Smooth muscle cell (in vitro differentiated cells): ENCODE data around the gene SORCS3. TPM values are rescaled to one million over a fixed set of nuclear protein-coding genes. Genes with fewer than 3 reads are reported as not detected.

Source experiments
- DNase-seq: peaks from one replicate; lab custom pipeline; 2025; ENCODE audit not compliant: unreplicated experiment; lab: John Stamatoyannopoulos, UW
- H2AFZ ChIP-seq: fragments of 200-600 bp; sonication (generic); 2 replicates; pipeline ENCODE4 v1.6.0; 2016; ENCODE audit warnings: antibody characterized with exemption, low read depth, mild to moderate bottlenecking
- H3F3A ChIP-seq: fragments of 200-600 bp; sonication (generic); 2 replicates; pipeline ENCODE4 v1.6.0; 2017; ENCODE audit warnings: antibody characterized with exemption, low read depth
- H3K27ac ChIP-seq: fragments of 200-600 bp; sonication (generic); 2 replicates; pipeline ENCODE4 v1.5.1; 2016; ENCODE audit warnings: low read depth, mild to moderate bottlenecking
- H3K27me3 ChIP-seq: fragments of 200-600 bp; sonication (generic); 2 replicates; pipeline ENCODE4 v1.6.1; 2016; ENCODE audit warnings: low read depth, mild to moderate bottlenecking
- H3K36me3 ChIP-seq: fragments of 200-600 bp; sonication (generic); 2 replicates; pipeline ENCODE4 v1.5.1; 2016; ENCODE audit warnings: low read depth
- H3K4me1 ChIP-seq: fragments of 200-600 bp; sonication (generic); 2 replicates; pipeline ENCODE4 v1.5.1; 2016; ENCODE audit warnings: low read depth
- H3K4me2 ChIP-seq: fragments of 200-600 bp; sonication (generic); 2 replicates; pipeline ENCODE4 v1.6.0; 2016; ENCODE audit warnings: mild to moderate bottlenecking
- H3K4me3 ChIP-seq: fragments of 200-600 bp; sonication (generic); 2 replicates; pipeline ENCODE4 v1.5.1; 2016; ENCODE audit warnings: mild to moderate bottlenecking
- H3K79me2 ChIP-seq: fragments of 200-600 bp; sonication (generic); 2 replicates; pipeline ENCODE4 v1.6.0; 2016; ENCODE audit warnings: low read depth, mild to moderate bottlenecking
- H3K9ac ChIP-seq: fragments of 200-600 bp; sonication (generic); 2 replicates; pipeline ENCODE4 v1.6.0; 2016; ENCODE audit warnings: low read depth
- H3K9me3 ChIP-seq: fragments of 200-600 bp; sonication (generic); replicated peaks from 2 replicates; pipeline ENCODE4 v1.5.1; 2016; ENCODE audit warnings: low read depth
- H4K20me1 ChIP-seq: fragments of 200-600 bp; sonication (generic); 2 replicates; pipeline ENCODE4 v1.6.0; 2016; ENCODE audit warnings: low read depth
- CTCF ChIP-seq: fragments of 200-600 bp; sonication (generic); IDR thresholded peaks from 2 replicates; pipeline ENCODE4 v1.5.1; 2017; ENCODE audit warnings: borderline replicate concordance, mild to moderate bottlenecking, antibody characterized with exemption; ENCODE audit not compliant: insufficient read depth, poor library complexity, severe bottlenecking
- WGBS: methylation state at CpG from one replicate; pipeline ENCODE4 v1.1.7; 2016; ENCODE audit warnings: low lambda C conversion rate; 5-methylcytosine and 5-hydroxymethylcytosine counted together
- polyA plus RNA-seq: library from polyadenylated mRNA; unstranded; fragments of >200 nt; fragmentation: Nextera tagmentation; extraction: Ambion mirVana; gene quantifications from 2 replicates; pipeline ENCODE4 v1.2.1, GENCODE V29; 2016
- total RNA-seq: library from RNA; depleted of rRNA; stranded (reverse); fragments of >200 nt; gene quantifications from 2 replicates; pipeline ENCODE4 v1.2.3, GENCODE V29; 2014

SORCS3 gene
- total and polyA plus RNA-seq, 2 experiments from 2014 or later = not detected

- Histone ChIP-seq H3K4me1 (no peaks in the 10 kb centered on the region), H3K4me2 (no peak overlapping the region), H3K79me2 (no peaks in the 10 kb centered on the region), H3K4me3 (no peak overlapping the region), H3K9me3 (no peaks in the 10 kb centered on the region), H2AFZ (no peak overlapping the region), H3K9ac (no peak overlapping the region), H3K27me3 (peaks cover 43% of the 10 kb centered on the region), H3K36me3 (no peaks in the 10 kb centered on the region), H4K20me1 (no peaks in the 10 kb centered on the region), H3F3A (no peaks in the 10 kb centered on the region), H3K27ac (no peak overlapping the region)
- 93% methylated on average over 5 of the region's 5 CpGs for WGBS
- no peak for TF ChIP-seq CTCF
- DNase-seq = no peak
These were observed 22.0 kb downstream of the SORCS3 start for GRCh38 chr10:104663076-104663475.

DNA sequence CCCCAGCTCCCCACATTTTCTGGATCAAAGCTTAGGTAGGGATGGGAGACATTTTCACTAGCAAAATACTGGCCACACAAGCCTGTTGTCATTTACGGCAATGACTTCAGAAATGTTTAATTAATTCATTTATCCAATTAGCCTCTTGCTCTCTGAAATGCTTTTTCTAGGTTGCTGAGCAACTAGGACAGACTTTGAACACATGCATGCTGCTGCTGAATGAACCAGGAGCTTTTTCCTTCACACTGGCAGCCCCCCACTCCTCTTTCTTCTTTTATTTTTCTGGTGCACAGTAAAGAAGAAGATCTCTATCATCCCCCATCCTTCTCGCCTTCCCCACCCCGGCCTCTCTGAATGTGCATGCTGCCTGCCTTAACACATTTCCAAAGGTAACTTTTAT, 22.5 kb downstream of the SORCS3 start:
- H3K79me2 ChIP-seq = no peaks in the 10 kb centered on the region

DNA sequence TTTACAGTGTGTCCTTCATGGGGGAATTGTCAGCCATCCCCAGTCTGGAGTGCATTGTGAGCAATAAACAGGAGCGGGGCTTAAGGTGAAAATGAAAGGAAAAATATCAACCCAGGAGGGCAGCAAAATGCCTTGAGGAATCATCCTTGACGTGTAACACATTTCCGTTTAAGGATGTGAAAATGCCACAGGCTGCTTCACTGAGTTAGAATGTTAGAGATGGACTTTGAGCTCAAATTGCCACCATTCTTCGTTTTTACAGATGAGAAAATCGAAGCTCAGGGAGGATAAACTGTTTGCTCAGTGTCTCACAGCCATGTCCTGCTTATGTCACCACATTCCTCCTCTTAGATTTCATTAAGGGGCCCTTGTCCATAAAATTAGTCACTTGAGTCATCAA, 23.1 kb downstream of the SORCS3 start:
- H3K4me3 ChIP-seq = no peak overlapping the region
- no peaks in the 10 kb centered on the region for H3K9me3 ChIP-seq
- H4K20me1 ChIP-seq = no peaks in the 10 kb centered on the region
- H3K27ac ChIP-seq = no peak overlapping the region
- no peak overlapping the region for H2AFZ ChIP-seq
- H3K9ac ChIP-seq = no peak overlapping the region
- no peaks in the 10 kb centered on the region for H3F3A ChIP-seq
- no peaks in the 10 kb centered on the region for H3K36me3 ChIP-seq
- no peak for TF ChIP-seq CTCF
- peaks cover 35% of the 10 kb centered on the region for H3K27me3 ChIP-seq
- H3K4me2 ChIP-seq = no peak overlapping the region
- DNase-seq = no peak
- no peaks in the 10 kb centered on the region for H3K79me2 ChIP-seq
- 73% methylated on average over 5 of the region's 5 CpGs for WGBS
- no peaks in the 10 kb centered on the region for H3K4me1 ChIP-seq

More for the DNA sequence above, 22.5 kb downstream of the SORCS3 start:
- Histone ChIP-seq H3K27ac (no peak overlapping the region), H3F3A (no peaks in the 10 kb centered on the region), H4K20me1 (no peaks in the 10 kb centered on the region), H3K9me3 (no peaks in the 10 kb centered on the region), H3K36me3 (no peaks in the 10 kb centered on the region), H3K4me3 (no peak overlapping the region), H2AFZ (no peak overlapping the region), H3K9ac (no peak overlapping the region), H3K4me1 (no peaks in the 10 kb centered on the region), H3K4me2 (no peak overlapping the region), H3K27me3 (peaks cover 42% of the 10 kb centered on the region)
- no peak for TF ChIP-seq CTCF
- 90% methylated on average over 3 of the region's 3 CpGs for WGBS
- DNase-seq = no peak

DNA sequence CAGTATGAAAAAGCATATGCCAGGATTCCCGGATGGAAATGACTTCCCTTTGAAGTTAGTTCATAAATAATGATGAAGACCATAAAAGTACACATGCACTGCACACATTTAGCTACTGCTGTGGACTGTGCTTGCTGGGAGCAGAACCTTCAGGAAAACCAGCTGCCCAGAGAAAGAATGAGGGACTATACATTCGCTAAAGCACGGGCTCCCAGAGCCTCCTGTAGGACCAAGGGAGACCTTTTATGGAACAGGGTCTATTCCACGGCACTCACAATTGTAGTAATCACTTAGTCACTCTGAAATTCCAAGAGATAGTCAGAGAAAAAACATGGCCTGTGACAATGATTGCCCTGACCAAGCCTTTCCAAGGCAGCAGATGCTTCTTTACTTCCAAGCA, 24.1 kb downstream of the SORCS3 start:
- H3K4me2 ChIP-seq = no peak overlapping the region
- H3K4me3 ChIP-seq = no peak overlapping the region
- no peak overlapping the region for H3K9ac ChIP-seq
- no peaks in the 10 kb centered on the region for H3F3A ChIP-seq
- DNase-seq = no peak
- no peak overlapping the region for H2AFZ ChIP-seq
- no peak for TF ChIP-seq CTCF
- peaks cover under 1% of the 10 kb centered on the region for H3K9me3 ChIP-seq
- H3K79me2 ChIP-seq = no peaks in the 10 kb centered on the region
- peaks cover 26% of the 10 kb centered on the region for H3K27me3 ChIP-seq
- no peaks in the 10 kb centered on the region for H3K4me1 ChIP-seq
- 83% methylated on average over 4 of the region's 4 CpGs for WGBS
- H4K20me1 ChIP-seq = no peaks in the 10 kb centered on the region
- no peaks in the 10 kb centered on the region for H3K36me3 ChIP-seq
- H3K27ac ChIP-seq = no peak overlapping the region
